SJSA1 (cell line): Measurements from ENCODE around the gene STX17. TPM values are rescaled to one million over a fixed set of nuclear protein-coding genes. Genes with fewer than 3 reads are reported as not detected.
A peak's percentile ranks its signal among the peaks of the same experiment; 100 is the strongest.

Experiments used
- DNase-seq, 2 experiments: peaks; one replicate each; pipeline ENCODE4 v3.0.0-alpha.2; 2015 to 2020; ENCODE audit warnings: low spot score in 2 of 2, low read depth in 1 of 2
- H3K27ac ChIP-seq: fragments of 250-450 bp; sonication (Bioruptor Pico); 2 replicates; pipeline ENCODE4 v1.5.1; 2020; ENCODE audit warnings: mild to moderate bottlenecking, moderate library complexity
- H3K27me3 ChIP-seq: fragments of 250-450 bp; sonication (Bioruptor Pico); replicated peaks from 2 replicates; pipeline ENCODE4 v1.5.1; 2020; ENCODE audit warnings: mild to moderate bottlenecking, moderate library complexity
- H3K36me3 ChIP-seq: fragments of 250-450 bp; sonication (Bioruptor Pico); 2 replicates; pipeline ENCODE4 v1.5.1; 2020; ENCODE audit warnings: mild to moderate bottlenecking
- H3K4me1 ChIP-seq: fragments of 250-450 bp; sonication (Bioruptor Pico); replicated peaks from 2 replicates; pipeline ENCODE4 v1.6.1; 2021; ENCODE audit warnings: mild to moderate bottlenecking
- H3K4me3 ChIP-seq: fragments of 250-450 bp; sonication (Bioruptor Pico); 2 replicates; pipeline ENCODE4 v1.5.1; 2020; ENCODE audit warnings: mild to moderate bottlenecking
- H3K9me3 ChIP-seq: fragments of 250-450 bp; sonication (Bioruptor Pico); replicated peaks from 2 replicates; pipeline ENCODE4 v1.5.1; 2020; ENCODE audit warnings: mild to moderate bottlenecking
- total RNA-seq: library from RNA; depleted of rRNA; stranded (reverse); fragments of >200 nt; shearing (Covaris generic); gene quantifications from 2 replicates; pipeline ENCODE4 v1.2.3, GENCODE V29; 2014; rRNA removed

STX17 gene
- total RNA-seq, 1 experiment from 2014 or later: 16.1 TPM

- Histone ChIP-seq H3K4me1 (no peaks in the 10 kb centered on the region), H3K27me3 (no peaks in the 10 kb centered on the region), H3K4me3 (no peak overlapping the region), H3K36me3 (peaks cover 6% of the 10 kb centered on the region), H3K27ac (no peak overlapping the region), H3K9me3 (no peaks in the 10 kb centered on the region)
- DNase-seq: no peak
These were observed 93.3 kb downstream of the STX17 start for GRCh38 chr9:99999797-100000196.

- no peaks in the 10 kb centered on the region for H3K27me3 ChIP-seq
- DNase-seq: peak in 1 of 2 experiments; percentile 4
- H3K27ac ChIP-seq: no peak overlapping the region
- H3K36me3 ChIP-seq: peaks cover 16% of the 10 kb centered on the region; the same call in 1 of the 2 replicates
- peaks cover 3% of the 10 kb centered on the region; the same call in 1 of the 2 replicates for H3K9me3 ChIP-seq
- H3K4me3 ChIP-seq: no peak overlapping the region
- H3K4me1 ChIP-seq: no peaks in the 10 kb centered on the region
These were observed 104.7 kb downstream of the STX17 start for GRCh38 chr9:100011062-100011681.

- Histone ChIP-seq H3K4me3 (no peak overlapping the region), H3K4me1 (no peaks in the 10 kb centered on the region), H3K9me3 (peaks cover 3% of the 10 kb centered on the region; the same call in 1 of the 2 replicates), H3K27me3 (no peaks in the 10 kb centered on the region), H3K36me3 (peaks cover 16% of the 10 kb centered on the region; the same call in 1 of the 2 replicates), H3K27ac (no peak overlapping the region)
- no peak for DNase-seq
These were observed 105.8 kb downstream of the STX17 start for GRCh38 chr9:100012279-100012678.

GRCh38 chr9:100013573-100013972, 107.1 kb downstream of the STX17 start:
- Histone ChIP-seq H3K27ac (no peak overlapping the region), H3K9me3 (peaks cover 3% of the 10 kb centered on the region; the same call in 1 of the 2 replicates), H3K4me1 (no peaks in the 10 kb centered on the region), H3K36me3 (peaks cover 18% of the 10 kb centered on the region), H3K27me3 (no peaks in the 10 kb centered on the region), H3K4me3 (no peak overlapping the region)
- DNase-seq: no peak

GRCh38 chr9:100014846-100015245, 108.4 kb downstream of the STX17 start:
- no peak for DNase-seq

GRCh38 chr9:100019541-100019940, 113.1 kb downstream of the STX17 start:
- Histone ChIP-seq H3K9me3 (no peaks in the 10 kb centered on the region), H3K27me3 (no peaks in the 10 kb centered on the region), H3K27ac (no peak overlapping the region), H3K4me3 (no peak overlapping the region), H3K4me1 (0 out of 2 replicates have a peak, but pooled peaks cover 5% of the 10 kb centered on the region), H3K36me3 (peaks cover 12% of the 10 kb centered on the region)
- no peak for DNase-seq

More at GRCh38 chr9:100014846-100015245, 108.4 kb downstream of the STX17 start:
- Histone ChIP-seq H3K36me3 (peaks cover 18% of the 10 kb centered on the region), H3K9me3 (peaks cover 3% of the 10 kb centered on the region; the same call in 1 of the 2 replicates), H3K27me3 (no peaks in the 10 kb centered on the region), H3K4me3 (no peak overlapping the region), H3K27ac (no peak overlapping the region), H3K4me1 (0 out of 2 replicates have a peak, but pooled peaks cover 5% of the 10 kb centered on the region)

Other genes with a start within 250 kb of the STX17 start
- gene NR4A3, start 84.8 kb upstream of the STX17 start, total RNA-seq: 0.24 TPM in 1 of 2 replicates, not detected in the other
- 16.2 and 20.6 TPM in 2 replicates for gene ERP44, start 192.3 kb downstream of the STX17 start, total RNA-seq
- 7.0 and 18.4 TPM in 2 replicates for gene INVS, start 192.6 kb downstream of the STX17 start, total RNA-seq